ENCODE measurements around the gene PITRM1.
"Not testable (repeated sequence)": the region's sequence is repeated elsewhere in the genome, so short reads cannot be mapped to it uniquely, and the experiment has no call there.

PITRM1 gene

DNA sequence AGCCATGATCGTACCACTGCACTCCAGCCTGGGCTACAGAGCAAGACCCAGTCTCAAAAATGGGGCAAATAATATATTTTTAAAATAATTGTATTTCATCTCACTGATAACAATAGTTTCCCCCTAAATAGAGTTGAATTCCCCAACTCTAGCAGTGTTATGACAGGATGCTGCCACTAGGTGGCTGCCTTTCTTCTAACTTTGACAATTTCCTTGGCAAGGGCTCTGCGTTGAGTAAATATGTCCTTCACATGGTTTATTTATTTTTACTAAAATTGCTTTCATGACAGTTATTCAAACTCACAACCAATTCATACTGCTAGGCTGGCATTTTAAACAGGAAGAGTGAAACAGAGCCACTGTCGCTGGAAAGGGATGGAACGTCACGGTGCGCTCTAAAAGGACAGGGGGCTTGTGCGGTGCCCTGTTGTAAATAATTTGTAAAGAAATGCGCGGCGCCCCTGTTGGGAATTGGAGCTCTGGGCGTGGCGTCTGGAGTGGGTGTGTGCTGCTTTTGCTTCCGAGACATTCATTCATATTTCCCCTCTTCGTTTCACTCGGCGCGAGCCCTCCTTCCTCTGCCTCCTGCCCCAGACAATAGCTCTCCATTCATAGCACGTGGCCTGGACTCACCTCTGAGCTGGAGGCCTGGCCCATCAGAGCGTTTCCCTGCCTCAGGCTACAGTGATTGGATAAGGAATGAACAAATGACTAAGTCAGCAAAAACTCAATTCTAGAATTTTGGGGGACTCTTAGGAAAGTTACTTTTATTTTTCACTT lies 20.5 kb upstream of the PITRM1 start:
- H3K9me2 ChIP-seq (ENCODE audit: low read depth, low read length), result no peaks in the 10 kb centered on the region
- H4K20me1 ChIP-seq (ENCODE audit: insufficient read depth, low read length), result no peaks in the 10 kb centered on the region
- H3K4me2 ChIP-seq (ENCODE audit: low read length), result no peak overlapping the region
- H3K79me2 ChIP-seq (ENCODE audit: insufficient read depth, low read length), result no peaks in the 10 kb centered on the region
- H3K36me3 ChIP-seq (ENCODE audit: insufficient read depth, low read length), result no peaks in the 10 kb centered on the region
- no peak overlapping the region for H3K9ac ChIP-seq (ENCODE audit: low read length)
- H3K4me1 ChIP-seq (ENCODE audit: insufficient read depth, low read length, severe bottlenecking), result no peaks in the 10 kb centered on the region
- H3K9me3 ChIP-seq (ENCODE audit: low read length), result no peaks in the 10 kb centered on the region
- no peak overlapping the region for H3K4me3 ChIP-seq (ENCODE audit: low read depth, low read length, poor library complexity, severe bottlenecking)
- TF ChIP-seq, protein P1, sequence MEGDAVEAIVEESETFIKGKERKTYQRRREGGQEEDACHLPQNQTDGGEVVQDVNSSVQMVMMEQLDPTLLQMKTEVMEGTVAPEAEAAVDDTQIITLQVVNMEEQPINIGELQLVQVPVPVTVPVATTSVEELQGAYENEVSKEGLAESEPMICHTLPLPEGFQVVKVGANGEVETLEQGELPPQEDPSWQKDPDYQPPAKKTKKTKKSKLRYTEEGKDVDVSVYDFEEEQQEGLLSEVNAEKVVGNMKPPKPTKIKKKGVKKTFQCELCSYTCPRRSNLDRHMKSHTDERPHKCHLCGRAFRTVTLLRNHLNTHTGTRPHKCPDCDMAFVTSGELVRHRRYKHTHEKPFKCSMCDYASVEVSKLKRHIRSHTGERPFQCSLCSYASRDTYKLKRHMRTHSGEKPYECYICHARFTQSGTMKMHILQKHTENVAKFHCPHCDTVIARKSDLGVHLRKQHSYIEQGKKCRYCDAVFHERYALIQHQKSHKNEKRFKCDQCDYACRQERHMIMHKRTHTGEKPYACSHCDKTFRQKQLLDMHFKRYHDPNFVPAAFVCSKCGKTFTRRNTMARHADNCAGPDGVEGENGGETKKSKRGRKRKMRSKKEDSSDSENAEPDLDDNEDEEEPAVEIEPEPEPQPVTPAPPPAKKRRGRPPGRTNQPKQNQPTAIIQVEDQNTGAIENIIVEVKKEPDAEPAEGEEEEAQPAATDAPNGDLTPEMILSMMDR (IDR thresholded peaks at IDR 0.05; ENCODE audit: low read length), result peak; percentile 62
- no peak for TF ChIP-seq EZH2 (IDR thresholded peaks at IDR 0.05; ENCODE audit: borderline replicate concordance, low read length)
- H2AFZ ChIP-seq (ENCODE audit: low read length), result no peak overlapping the region
- H3K27me3 ChIP-seq (ENCODE audit: insufficient read depth, low read length), result no peaks in the 10 kb centered on the region
- no peak overlapping the region for H3K27ac ChIP-seq (ENCODE audit: low read depth, low read length, poor library complexity, severe bottlenecking)
- no peaks in the 10 kb centered on the region for H3F3A ChIP-seq (ENCODE audit: insufficient read depth, low read length)

DNA sequence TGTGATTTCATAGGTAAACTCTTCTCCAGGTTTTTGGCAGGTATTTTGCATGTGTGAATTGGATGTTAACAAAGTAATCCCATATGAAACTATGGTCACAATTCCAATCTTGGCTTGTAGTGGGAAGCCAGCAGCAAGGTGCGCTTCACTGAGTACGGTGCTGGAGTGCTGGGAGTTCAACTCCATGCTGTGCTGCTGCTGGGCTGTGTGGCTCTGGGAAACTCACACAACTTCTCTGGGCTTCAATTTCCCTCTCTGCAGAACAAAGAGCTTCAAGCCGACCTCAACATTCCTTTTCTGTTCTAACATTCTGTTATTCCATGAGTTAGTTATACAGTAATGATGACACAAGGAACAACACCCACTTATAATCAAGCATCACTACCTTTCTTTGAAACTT lies 18.2 kb upstream of the PITRM1 start:
- H2AFZ ChIP-seq (ENCODE audit: low read length), result no peak overlapping the region
- H3K27ac ChIP-seq (ENCODE audit: low read depth, low read length, poor library complexity, severe bottlenecking), result no peak overlapping the region
- H3K4me2 ChIP-seq (ENCODE audit: low read length), result no peak overlapping the region
- TF ChIP-seq, protein P1 (IDR thresholded peaks at IDR 0.05; ENCODE audit: low read length), result no peak
- TF ChIP-seq EZH2 (IDR thresholded peaks at IDR 0.05; ENCODE audit: borderline replicate concordance, low read length), result no peak
- H3K9me2 ChIP-seq (ENCODE audit: low read depth, low read length), result no peaks in the 10 kb centered on the region
- H4K20me1 ChIP-seq (ENCODE audit: insufficient read depth, low read length), result no peaks in the 10 kb centered on the region
- H3K36me3 ChIP-seq (ENCODE audit: insufficient read depth, low read length), result no peaks in the 10 kb centered on the region
- H3K27me3 ChIP-seq (ENCODE audit: insufficient read depth, low read length), result no peaks in the 10 kb centered on the region
- H3K4me1 ChIP-seq (ENCODE audit: insufficient read depth, low read length, severe bottlenecking), result no peaks in the 10 kb centered on the region
- H3K4me3 ChIP-seq (ENCODE audit: low read depth, low read length, poor library complexity, severe bottlenecking), result no peak overlapping the region
- no peaks in the 10 kb centered on the region for H3K79me2 ChIP-seq (ENCODE audit: insufficient read depth, low read length)
- H3F3A ChIP-seq (ENCODE audit: insufficient read depth, low read length), result no peaks in the 10 kb centered on the region
- H3K9me3 ChIP-seq (ENCODE audit: low read length), result no peaks in the 10 kb centered on the region
- no peak overlapping the region for H3K9ac ChIP-seq (ENCODE audit: low read length)

DNA sequence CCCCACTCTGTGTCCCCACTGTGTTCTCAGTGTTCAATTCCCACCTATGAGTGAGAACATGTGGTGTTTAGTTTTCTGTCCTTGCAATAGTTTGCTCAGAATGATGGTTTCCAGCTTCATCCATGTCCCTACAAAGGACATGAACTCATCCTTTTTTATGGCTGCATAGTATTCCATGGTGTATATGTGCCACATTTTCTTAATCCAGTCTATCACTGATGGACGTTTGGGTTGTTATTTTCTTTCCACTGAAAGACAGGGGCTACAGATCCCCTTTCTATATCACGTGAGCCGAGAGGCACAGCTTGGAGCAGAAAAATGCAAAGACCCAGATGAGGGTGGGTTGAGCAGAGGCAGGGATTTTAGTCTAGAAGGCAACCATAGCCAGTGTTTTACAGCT lies 14.6 kb upstream of the PITRM1 start:
- H2AFZ ChIP-seq (ENCODE audit: low read length); H4K20me1 ChIP-seq (ENCODE audit: insufficient read depth, low read length); H3K9me2 ChIP-seq (ENCODE audit: low read depth, low read length); H3K4me1 ChIP-seq (ENCODE audit: insufficient read depth, low read length, severe bottlenecking); H3K27me3 ChIP-seq (ENCODE audit: insufficient read depth, low read length); H3K4me2 ChIP-seq (ENCODE audit: low read length); H3F3A ChIP-seq (ENCODE audit: insufficient read depth, low read length); H3K4me3 ChIP-seq (ENCODE audit: low read depth, low read length, poor library complexity, severe bottlenecking); H3K36me3 ChIP-seq (ENCODE audit: insufficient read depth, low read length); H3K9me3 ChIP-seq (ENCODE audit: low read length); H3K79me2 ChIP-seq (ENCODE audit: insufficient read depth, low read length); H3K9ac ChIP-seq (ENCODE audit: low read length); H3K27ac ChIP-seq (ENCODE audit: low read depth, low read length, poor library complexity, severe bottlenecking): not testable (repeated sequence)

GRCh38 chr10:3186368-3186767 lies 13.8 kb upstream of the PITRM1 start:
- Histone ChIP-seq H3K79me2 (ENCODE audit: insufficient read depth, low read length) (no peaks in the 10 kb centered on the region), H3K36me3 (ENCODE audit: insufficient read depth, low read length) (no peaks in the 10 kb centered on the region), H3K4me3 (ENCODE audit: low read depth, low read length, poor library complexity, severe bottlenecking) (no peak overlapping the region), H3K27ac (ENCODE audit: low read depth, low read length, poor library complexity, severe bottlenecking) (no peak overlapping the region), H3K9ac (ENCODE audit: low read length) (no peak overlapping the region), H3K9me3 (ENCODE audit: low read length) (no peaks in the 10 kb centered on the region), H3K4me1 (ENCODE audit: insufficient read depth, low read length, severe bottlenecking) (no peaks in the 10 kb centered on the region), H3K27me3 (ENCODE audit: insufficient read depth, low read length) (no peaks in the 10 kb centered on the region; the same call in 1 of the 2 replicates), H3F3A (ENCODE audit: insufficient read depth, low read length) (no peaks in the 10 kb centered on the region), H3K9me2 (ENCODE audit: low read depth, low read length) (no peaks in the 10 kb centered on the region), H3K4me2 (ENCODE audit: low read length) (no peak overlapping the region), H2AFZ (ENCODE audit: low read length) (no peak overlapping the region), H4K20me1 (ENCODE audit: insufficient read depth, low read length) (no peaks in the 10 kb centered on the region)
- no peak for TF ChIP-seq EZH2 (IDR thresholded peaks at IDR 0.05; ENCODE audit: borderline replicate concordance, low read length)
- TF ChIP-seq, protein P1 (IDR thresholded peaks at IDR 0.05; ENCODE audit: low read length), result no peak
